PC-9 (cell line): ENCODE measurements around the gene TMEM18.

ENCODE experiments used
- CTCF ChIP-seq: fragments of 200-600 bp; sonication (generic); conservative IDR thresholded peaks from 2 replicates; pipeline ENCODE4 v1.6.1; 2017; ENCODE audit warnings: mixed run types, antibody characterized with exemption, mild to moderate bottlenecking, moderate library complexity
- EZH2 ChIP-seq: fragments of 200-600 bp; sonication (generic); IDR thresholded peaks from 2 replicates; pipeline ENCODE4 v1.8.0; 2017; ENCODE audit warnings: antibody characterized with exemption, low read depth

GRCh38 chr2:705971-706511, 28.8 kb upstream of the TMEM18 start:
- no peak for TF ChIP-seq CTCF
- TF ChIP-seq EZH2: no peak
